Measurements from ENCODE around the gene POTEJ. TPM values are rescaled to one million over a fixed set of nuclear protein-coding genes. Genes with fewer than 3 reads are reported as not detected.
"Not testable (repeated sequence)": the region's sequence is repeated elsewhere in the genome, so short reads cannot be mapped to it uniquely, and the experiment has no call there.

Gene POTEJ
- total RNA-seq (2022) (not detected in 2 replicates), Bru-seq, nascent RNA (not detected), BruChase-seq, experiment 1, labeled RNA remaining after a 6-hour chase (not detected), BruChase-seq, experiment 2, labeled RNA remaining after a 2-hour chase (percentile 1 among the genes with signal in this experiment)
- long read RNA-seq = 0 reads

GRCh38 chr2:130611140-130611539 lies at the start of gene POTEJ:
POTEJ (plus strand) TSS chr2:130611440; CDS start chr2:130611533, 93 bp downstream.
- H3K27me3 Mint-ChIP-seq (ENCODE audit: insufficient read depth, unreplicated experiment); intact Hi-C loops (cut with micrococcal nuclease); H3K4me1 Mint-ChIP-seq (ENCODE audit: insufficient read depth, unreplicated experiment); CTCF ChIA-PET; POLR2A ChIA-PET; BruUV-seq (replicated peaks); H3K9me3 Mint-ChIP-seq (ENCODE audit: unreplicated experiment); H3K27ac Mint-ChIP-seq (ENCODE audit: low read depth, unreplicated experiment); DNase-seq (ENCODE audit: unreplicated experiment); H3K4me3 Mint-ChIP-seq (ENCODE audit: unreplicated experiment); H3K36me3 Mint-ChIP-seq (ENCODE audit: insufficient read depth, unreplicated experiment): not testable (repeated sequence)

DNA sequence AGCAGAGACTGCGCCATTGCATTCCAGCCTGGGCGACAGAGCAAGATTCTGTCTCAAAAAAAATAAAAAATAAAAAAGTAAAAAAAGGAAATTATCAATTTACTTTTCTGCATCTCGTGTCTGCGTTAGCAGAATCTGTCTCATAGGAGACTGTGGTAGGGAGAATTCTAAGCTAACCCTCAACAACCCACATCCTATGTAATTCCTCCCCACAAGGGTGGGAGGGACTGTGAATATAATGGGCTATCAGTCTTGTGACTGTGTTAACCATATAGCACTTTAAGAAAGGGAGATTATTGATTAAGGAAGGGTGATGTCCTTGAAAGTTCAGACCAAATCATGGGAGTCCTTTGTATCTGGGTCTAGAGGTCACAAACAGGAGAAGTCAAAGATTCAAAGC lies 45.1 kb upstream of the POTEJ start:
- H3K27me3 Mint-ChIP-seq (ENCODE audit: insufficient read depth, unreplicated experiment); CTCF ChIA-PET: not testable (repeated sequence)

GRCh38 chr2:130571929-130572328 lies 39.3 kb upstream of the POTEJ start:
- CTCF ChIA-PET; H3K27me3 Mint-ChIP-seq (ENCODE audit: insufficient read depth, unreplicated experiment); POLR2A ChIA-PET; H3K4me1 Mint-ChIP-seq (ENCODE audit: insufficient read depth, unreplicated experiment); BruUV-seq (replicated peaks); H3K27ac Mint-ChIP-seq (ENCODE audit: low read depth, unreplicated experiment); DNase-seq (ENCODE audit: unreplicated experiment); H3K36me3 Mint-ChIP-seq (ENCODE audit: insufficient read depth, unreplicated experiment); intact Hi-C loops (cut with micrococcal nuclease); H3K4me3 Mint-ChIP-seq (ENCODE audit: unreplicated experiment); H3K9me3 Mint-ChIP-seq (ENCODE audit: unreplicated experiment): not testable (repeated sequence)

More for the DNA sequence above, 45.1 kb upstream of the POTEJ start:
- intact Hi-C loops (cut with micrococcal nuclease); BruUV-seq (replicated peaks); H3K4me3 Mint-ChIP-seq (ENCODE audit: unreplicated experiment); H3K9me3 Mint-ChIP-seq (ENCODE audit: unreplicated experiment); DNase-seq (ENCODE audit: unreplicated experiment); POLR2A ChIA-PET; H3K4me1 Mint-ChIP-seq (ENCODE audit: insufficient read depth, unreplicated experiment); H3K27ac Mint-ChIP-seq (ENCODE audit: low read depth, unreplicated experiment); H3K36me3 Mint-ChIP-seq (ENCODE audit: insufficient read depth, unreplicated experiment): not testable (repeated sequence)

DNA sequence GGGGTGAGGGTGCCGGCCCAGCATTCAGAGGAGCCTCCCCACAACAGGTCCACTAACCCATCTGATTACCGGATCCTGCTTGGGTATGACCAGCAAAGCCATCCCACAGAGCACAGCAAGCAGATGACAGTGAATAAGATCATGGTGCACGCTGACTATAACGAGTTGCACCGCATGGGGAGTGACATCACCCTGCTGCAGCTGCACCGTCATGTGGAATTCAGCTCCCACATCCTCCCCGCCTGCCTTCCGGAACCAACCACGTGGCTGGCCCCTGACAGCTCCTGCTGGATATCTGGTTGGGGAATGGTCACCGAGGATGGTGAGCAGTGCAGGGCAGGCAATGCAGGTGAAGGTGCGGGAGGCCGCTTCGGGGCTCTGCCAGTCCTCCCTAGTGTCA lies 37.0 kb upstream of the POTEJ start:
- CTCF ChIA-PET; H3K4me3 Mint-ChIP-seq (ENCODE audit: unreplicated experiment); POLR2A ChIA-PET; BruUV-seq (replicated peaks); DNase-seq (ENCODE audit: unreplicated experiment); H3K4me1 Mint-ChIP-seq (ENCODE audit: insufficient read depth, unreplicated experiment); H3K36me3 Mint-ChIP-seq (ENCODE audit: insufficient read depth, unreplicated experiment); H3K27me3 Mint-ChIP-seq (ENCODE audit: insufficient read depth, unreplicated experiment); H3K9me3 Mint-ChIP-seq (ENCODE audit: unreplicated experiment); H3K27ac Mint-ChIP-seq (ENCODE audit: low read depth, unreplicated experiment); intact Hi-C loops (cut with micrococcal nuclease): not testable (repeated sequence)

DNA sequence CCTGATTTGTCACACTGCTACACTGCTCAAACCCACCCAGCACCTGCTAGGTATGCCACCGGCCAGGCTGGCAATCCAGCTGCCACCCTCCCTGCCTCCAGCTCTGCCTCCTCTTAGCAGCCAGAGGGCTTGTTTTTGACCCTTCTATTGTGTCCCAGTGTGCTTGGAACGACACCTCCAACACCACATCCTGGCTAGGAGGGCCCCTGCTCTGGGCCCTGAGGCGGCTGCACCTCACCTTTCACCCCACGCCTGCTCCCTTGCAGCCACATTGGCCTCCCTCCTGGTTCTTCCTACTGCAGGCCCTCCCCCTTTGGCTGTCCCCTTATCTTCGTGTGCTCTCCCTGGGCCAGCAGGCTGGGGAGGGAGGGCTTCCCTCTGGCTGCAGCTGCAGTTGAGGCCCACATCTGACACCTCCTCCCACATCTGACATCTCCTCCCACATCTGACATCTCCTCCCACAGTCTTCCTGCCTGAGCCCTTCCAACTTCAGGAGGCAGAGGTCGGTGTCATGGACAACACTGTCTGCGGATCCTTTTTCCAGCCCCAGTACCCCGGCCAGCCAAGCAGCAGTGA lies 34.9 kb upstream of the POTEJ start:
- H3K36me3 Mint-ChIP-seq (ENCODE audit: insufficient read depth, unreplicated experiment); DNase-seq (ENCODE audit: unreplicated experiment); H3K9me3 Mint-ChIP-seq (ENCODE audit: unreplicated experiment); POLR2A ChIA-PET; H3K27me3 Mint-ChIP-seq (ENCODE audit: insufficient read depth, unreplicated experiment); CTCF ChIA-PET; H3K27ac Mint-ChIP-seq (ENCODE audit: low read depth, unreplicated experiment); H3K4me1 Mint-ChIP-seq (ENCODE audit: insufficient read depth, unreplicated experiment); BruUV-seq (replicated peaks); H3K4me3 Mint-ChIP-seq (ENCODE audit: unreplicated experiment); intact Hi-C loops (cut with micrococcal nuclease): not testable (repeated sequence)

- intact Hi-C loops (cut with micrococcal nuclease); DNase-seq (ENCODE audit: unreplicated experiment); POLR2A ChIA-PET; H3K27me3 Mint-ChIP-seq (ENCODE audit: insufficient read depth, unreplicated experiment); H3K4me1 Mint-ChIP-seq (ENCODE audit: insufficient read depth, unreplicated experiment); H3K4me3 Mint-ChIP-seq (ENCODE audit: unreplicated experiment); BruUV-seq (replicated peaks); H3K36me3 Mint-ChIP-seq (ENCODE audit: insufficient read depth, unreplicated experiment); H3K9me3 Mint-ChIP-seq (ENCODE audit: unreplicated experiment); H3K27ac Mint-ChIP-seq (ENCODE audit: low read depth, unreplicated experiment); CTCF ChIA-PET: not testable (repeated sequence)
These were observed 33.7 kb upstream of the POTEJ start for GRCh38 chr2:130577559-130577958.

- H3K9me3 Mint-ChIP-seq (ENCODE audit: unreplicated experiment); H3K27me3 Mint-ChIP-seq (ENCODE audit: insufficient read depth, unreplicated experiment); BruUV-seq (replicated peaks); H3K27ac Mint-ChIP-seq (ENCODE audit: low read depth, unreplicated experiment); DNase-seq (ENCODE audit: unreplicated experiment); H3K4me1 Mint-ChIP-seq (ENCODE audit: insufficient read depth, unreplicated experiment); H3K4me3 Mint-ChIP-seq (ENCODE audit: unreplicated experiment); intact Hi-C loops (cut with micrococcal nuclease); POLR2A ChIA-PET; H3K36me3 Mint-ChIP-seq (ENCODE audit: insufficient read depth, unreplicated experiment); CTCF ChIA-PET: not testable (repeated sequence)
These were observed 32.1 kb upstream of the POTEJ start for GRCh38 chr2:130579121-130579520.

GRCh38 chr2:130581491-130581890 lies 29.7 kb upstream of the POTEJ start:
- H3K4me1 Mint-ChIP-seq (ENCODE audit: insufficient read depth, unreplicated experiment); BruUV-seq (replicated peaks); POLR2A ChIA-PET; H3K36me3 Mint-ChIP-seq (ENCODE audit: insufficient read depth, unreplicated experiment); H3K27me3 Mint-ChIP-seq (ENCODE audit: insufficient read depth, unreplicated experiment); H3K9me3 Mint-ChIP-seq (ENCODE audit: unreplicated experiment); DNase-seq (ENCODE audit: unreplicated experiment); H3K27ac Mint-ChIP-seq (ENCODE audit: low read depth, unreplicated experiment); H3K4me3 Mint-ChIP-seq (ENCODE audit: unreplicated experiment); intact Hi-C loops (cut with micrococcal nuclease); CTCF ChIA-PET: not testable (repeated sequence)

DNA sequence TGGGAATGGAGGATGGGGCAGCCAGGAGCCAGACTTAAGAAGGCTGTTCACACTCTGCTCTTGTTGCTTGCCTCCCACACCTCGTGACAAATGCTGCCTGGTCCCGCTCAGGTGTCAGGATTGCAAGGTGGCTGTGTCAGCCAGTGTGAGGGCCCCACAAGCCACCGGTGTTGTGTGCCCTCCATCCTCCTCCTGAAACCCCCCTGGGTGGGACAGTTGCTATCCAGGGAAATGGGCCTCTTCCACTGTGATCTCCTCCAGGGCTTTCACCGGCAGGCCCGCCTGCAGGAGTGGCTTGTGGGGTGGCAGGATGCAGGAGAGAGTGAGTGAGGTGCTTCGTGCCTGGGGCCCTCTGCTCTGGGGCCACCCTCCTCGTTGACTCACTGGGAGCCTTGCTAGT lies 28.3 kb upstream of the POTEJ start:
- H3K27me3 Mint-ChIP-seq (ENCODE audit: insufficient read depth, unreplicated experiment); BruUV-seq (replicated peaks); H3K27ac Mint-ChIP-seq (ENCODE audit: low read depth, unreplicated experiment); DNase-seq (ENCODE audit: unreplicated experiment); intact Hi-C loops (cut with micrococcal nuclease); H3K4me1 Mint-ChIP-seq (ENCODE audit: insufficient read depth, unreplicated experiment); H3K4me3 Mint-ChIP-seq (ENCODE audit: unreplicated experiment); H3K9me3 Mint-ChIP-seq (ENCODE audit: unreplicated experiment); POLR2A ChIA-PET; H3K36me3 Mint-ChIP-seq (ENCODE audit: insufficient read depth, unreplicated experiment); CTCF ChIA-PET: not testable (repeated sequence)

- H3K27me3 Mint-ChIP-seq (ENCODE audit: insufficient read depth, unreplicated experiment); H3K27ac Mint-ChIP-seq (ENCODE audit: low read depth, unreplicated experiment); intact Hi-C loops (cut with micrococcal nuclease); BruUV-seq (replicated peaks); H3K9me3 Mint-ChIP-seq (ENCODE audit: unreplicated experiment); DNase-seq (ENCODE audit: unreplicated experiment); H3K36me3 Mint-ChIP-seq (ENCODE audit: insufficient read depth, unreplicated experiment); CTCF ChIA-PET; H3K4me3 Mint-ChIP-seq (ENCODE audit: unreplicated experiment); H3K4me1 Mint-ChIP-seq (ENCODE audit: insufficient read depth, unreplicated experiment); POLR2A ChIA-PET: not testable (repeated sequence)
These were observed 27.7 kb upstream of the POTEJ start for GRCh38 chr2:130583582-130583981.
